ENCODE measurements around the gene RNASE1. TPM values are rescaled to one million over a fixed set of nuclear protein-coding genes. Genes with fewer than 3 reads are reported as not detected.

Gene RNASE1
- polyA plus RNA-seq (0.64 TPM in 1 of 2 replicates, not detected in the other), polyA minus RNA-seq (not detected in 2 replicates)

GRCh38 chr14:20802341-20803084, at the start of gene RNASE1:
Gene RNASE1 (minus strand): TSS chr14:20802844. CDS start chr14:20802068, 776 bp downstream.
- Histone ChIP-seq H3K36me3 (ENCODE audit: insufficient read depth, low read length) (no peaks in the 10 kb centered on the region), H3K9me2 (ENCODE audit: insufficient read depth, low read length) (no peaks in the 10 kb centered on the region), H3K4me3 (ENCODE audit: low read length) (no peak within 1 kb of the TSS), H3F3A (ENCODE audit: insufficient read depth, low read length, poor library complexity, severe bottlenecking) (no peaks in the 10 kb centered on the region), H2AFZ (ENCODE audit: low read depth, low read length) (no peak within 1 kb of the TSS), H3K79me2 (replicated peaks; ENCODE audit: insufficient read depth, low read length) (no peaks in the 10 kb centered on the region), H3K9me3 (ENCODE audit: low read length) (no peaks in the 10 kb centered on the region), H3K27ac (ENCODE audit: low read length) (no peak within 1 kb of the TSS), H3K4me2 (ENCODE audit: low read length) (no peak within 1 kb of the TSS), H4K20me1 (ENCODE audit: insufficient read depth) (no peaks in the 10 kb centered on the region), H3K27me3 (ENCODE audit: insufficient read depth, low read depth, low read length) (no peaks in the 10 kb centered on the region), H3K9ac (ENCODE audit: low read length) (no peak within 1 kb of the TSS)
- no peak for TF ChIP-seq EZH2 (IDR thresholded peaks at IDR 0.05; ENCODE audit: borderline replicate concordance, insufficient read depth, low read length, poor library complexity, severe bottlenecking)
- no peak for TF ChIP-seq REST (IDR thresholded peaks at IDR 0.05; ENCODE audit: borderline replicate concordance)

- Histone ChIP-seq H3K36me3 (ENCODE audit: insufficient read depth, low read length) (no peaks in the 10 kb centered on the region), H3K4me2 (ENCODE audit: low read length) (no peak overlapping the region), H3K9me3 (ENCODE audit: low read length) (no peaks in the 10 kb centered on the region), H3K9ac (ENCODE audit: low read length) (no peak overlapping the region), H3F3A (ENCODE audit: insufficient read depth, low read length, poor library complexity, severe bottlenecking) (no peaks in the 10 kb centered on the region), H2AFZ (ENCODE audit: low read depth, low read length) (no peak overlapping the region), H3K4me3 (ENCODE audit: low read length) (no peak overlapping the region), H3K9me2 (ENCODE audit: insufficient read depth, low read length) (no peaks in the 10 kb centered on the region), H3K27me3 (ENCODE audit: insufficient read depth, low read depth, low read length) (no peaks in the 10 kb centered on the region), H3K27ac (ENCODE audit: low read length) (no peak overlapping the region), H4K20me1 (ENCODE audit: insufficient read depth) (no peaks in the 10 kb centered on the region), H3K79me2 (replicated peaks; ENCODE audit: insufficient read depth, low read length) (no peaks in the 10 kb centered on the region)
- TF ChIP-seq REST (IDR thresholded peaks at IDR 0.05; ENCODE audit: borderline replicate concordance) (no peak), EZH2 (IDR thresholded peaks at IDR 0.05; ENCODE audit: borderline replicate concordance, insufficient read depth, low read length, poor library complexity, severe bottlenecking) (no peak), POLR2AphosphoS5 (IDR thresholded peaks at IDR 0.05) (no peak)
These were observed 46.4 kb upstream of the RNASE1 start for GRCh38 chr14:20848955-20849570.

Data from neural cell (in vitro differentiated cells).